ENCODE measurements around the gene PRPF18.

GRCh38 chr10:13597909-13598308 lies 11.1 kb downstream of the PRPF18 start:
- TF ChIP-seq, protein P1, sequence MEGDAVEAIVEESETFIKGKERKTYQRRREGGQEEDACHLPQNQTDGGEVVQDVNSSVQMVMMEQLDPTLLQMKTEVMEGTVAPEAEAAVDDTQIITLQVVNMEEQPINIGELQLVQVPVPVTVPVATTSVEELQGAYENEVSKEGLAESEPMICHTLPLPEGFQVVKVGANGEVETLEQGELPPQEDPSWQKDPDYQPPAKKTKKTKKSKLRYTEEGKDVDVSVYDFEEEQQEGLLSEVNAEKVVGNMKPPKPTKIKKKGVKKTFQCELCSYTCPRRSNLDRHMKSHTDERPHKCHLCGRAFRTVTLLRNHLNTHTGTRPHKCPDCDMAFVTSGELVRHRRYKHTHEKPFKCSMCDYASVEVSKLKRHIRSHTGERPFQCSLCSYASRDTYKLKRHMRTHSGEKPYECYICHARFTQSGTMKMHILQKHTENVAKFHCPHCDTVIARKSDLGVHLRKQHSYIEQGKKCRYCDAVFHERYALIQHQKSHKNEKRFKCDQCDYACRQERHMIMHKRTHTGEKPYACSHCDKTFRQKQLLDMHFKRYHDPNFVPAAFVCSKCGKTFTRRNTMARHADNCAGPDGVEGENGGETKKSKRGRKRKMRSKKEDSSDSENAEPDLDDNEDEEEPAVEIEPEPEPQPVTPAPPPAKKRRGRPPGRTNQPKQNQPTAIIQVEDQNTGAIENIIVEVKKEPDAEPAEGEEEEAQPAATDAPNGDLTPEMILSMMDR (IDR thresholded peaks at IDR 0.05) = no peak
- TF ChIP-seq EZH2 (IDR thresholded peaks at IDR 0.05; ENCODE audit: borderline replicate concordance, insufficient read depth, low read depth, low read length, poor library complexity, severe bottlenecking) = no peak
